MCF 10A (cell line): ENCODE data around the gene CYP2A6. TPM values are rescaled to one million over a fixed set of nuclear protein-coding genes. Genes with fewer than 3 reads are reported as not detected.
"Not testable (repeated sequence)": the region's sequence is repeated elsewhere in the genome, so short reads cannot be mapped to it uniquely, and the experiment has no call there.

Experiments
- BruUV-seq: library from RNA; stranded (reverse); fragments of 400-500 nt; replicated peaks from 2 replicates; lab custom pipeline; 2021; lab: Mats Ljungman, UMichigan
- CTCF ChIA-PET: fragments of 300-600 bp; sonication (Branson Sonifier 250); formaldehyde crosslinking; extraction: SDS; loops from one replicate; lab custom pipeline; 2021; ENCODE audit warnings: antibody characterized with exemption, inconsistent platforms; lab: Yijun Ruan, JAX
- POLR2A ChIA-PET: fragments of 300-600, 350-650 bp; sonication (Branson Sonifier 250); formaldehyde crosslinking; extraction: SDS; loops from one replicate; lab custom pipeline; 2020; ENCODE audit warnings: antibody characterized with exemption, inconsistent platforms; lab: Yijun Ruan, JAX
- DNase-seq: peaks from one replicate; pipeline ENCODE4 v3.0.0-alpha.2; 2018; ENCODE audit not compliant: unreplicated experiment
- H3K27ac Mint-ChIP-seq: one replicate; pipeline ENCODE4 v1.8.0; 2022; ENCODE audit warnings: mild to moderate bottlenecking, low read depth, mixed read lengths; ENCODE audit not compliant: unreplicated experiment
- H3K27me3 Mint-ChIP-seq: one replicate; pipeline ENCODE4 v1.8.0; 2022; ENCODE audit warnings: mixed read lengths; ENCODE audit not compliant: insufficient read depth, unreplicated experiment
- H3K36me3 Mint-ChIP-seq: one replicate; pipeline ENCODE4 v1.8.0; 2022; ENCODE audit warnings: mild to moderate bottlenecking, moderate library complexity, mixed read lengths; ENCODE audit not compliant: insufficient read depth, unreplicated experiment
- H3K4me1 Mint-ChIP-seq: one replicate; pipeline ENCODE4 v1.8.0; 2022; ENCODE audit warnings: mixed read lengths; ENCODE audit not compliant: insufficient read depth, unreplicated experiment
- H3K4me3 Mint-ChIP-seq: one replicate; pipeline ENCODE4 v1.8.0; 2022; ENCODE audit warnings: mild to moderate bottlenecking, moderate library complexity, mixed read lengths; ENCODE audit not compliant: unreplicated experiment
- H3K9me3 Mint-ChIP-seq: one replicate; pipeline ENCODE4 v1.8.0; 2022; ENCODE audit warnings: mixed read lengths; ENCODE audit not compliant: unreplicated experiment
- intact Hi-C: fragments of 100-400 bp; cut with micrococcal nuclease; formaldehyde crosslinking; loops from 2 replicates; pipeline ENCODE4 v1.14.1; 2022
- total RNA-seq: library from RNA; stranded (reverse); gene quantifications from 2 replicates; pipeline ENCODE4 v1.2.3, GENCODE V29; 2022
- TF ChIP-seq, protein P1 (sequence below): fragments of 200-600 bp; IDR thresholded peaks from one replicate; pipeline ENCODE4 v1.8.0; 2022; ENCODE audit warnings: antibody characterized with exemption, mild to moderate bottlenecking; ENCODE audit not compliant: unreplicated experiment

CYP2A6 gene
- total RNA-seq, 1 experiment from 2014 or later: not detected

DNA sequence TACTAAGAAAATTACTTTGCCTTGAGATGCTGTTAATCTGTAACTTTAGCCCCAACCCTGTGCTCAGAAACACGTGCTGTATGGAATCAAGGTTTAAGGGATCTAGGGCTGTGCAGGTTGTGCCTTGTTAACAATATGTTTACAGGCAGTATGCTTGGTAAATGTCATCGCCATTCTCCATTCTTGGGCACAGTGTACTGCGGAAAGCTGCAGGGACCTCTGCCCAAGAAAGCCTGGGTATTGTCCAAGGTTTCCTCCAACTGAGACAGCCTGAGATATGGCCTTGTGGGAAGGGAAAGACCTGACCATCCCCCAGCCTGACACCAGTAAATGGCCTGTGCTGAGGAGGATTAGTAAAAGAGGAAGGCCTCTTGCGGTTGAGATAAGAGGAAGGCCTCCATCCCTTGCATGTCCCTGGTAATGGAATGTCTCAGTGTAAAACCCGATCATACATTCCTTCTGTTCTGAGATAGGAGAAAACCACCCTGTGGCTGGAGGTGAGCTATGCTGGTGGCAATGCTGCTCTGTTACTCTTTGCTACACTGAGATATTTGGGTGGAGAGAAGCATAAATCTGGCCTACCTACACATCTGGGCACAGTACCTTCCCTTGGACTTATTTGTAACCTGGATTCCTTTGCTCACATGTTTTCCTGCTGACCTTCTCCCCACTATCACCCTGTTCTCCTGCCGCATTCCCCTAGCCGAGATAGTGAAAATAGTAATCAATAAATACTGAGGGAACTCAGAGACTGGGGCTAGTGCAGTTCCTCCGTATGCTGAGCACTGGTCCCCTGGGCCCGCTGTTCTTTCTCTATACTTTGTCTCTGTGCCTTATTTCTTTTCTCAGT is 27.3 kb downstream of the CYP2A6 start:
- BruUV-seq: not testable (repeated sequence)

DNA sequence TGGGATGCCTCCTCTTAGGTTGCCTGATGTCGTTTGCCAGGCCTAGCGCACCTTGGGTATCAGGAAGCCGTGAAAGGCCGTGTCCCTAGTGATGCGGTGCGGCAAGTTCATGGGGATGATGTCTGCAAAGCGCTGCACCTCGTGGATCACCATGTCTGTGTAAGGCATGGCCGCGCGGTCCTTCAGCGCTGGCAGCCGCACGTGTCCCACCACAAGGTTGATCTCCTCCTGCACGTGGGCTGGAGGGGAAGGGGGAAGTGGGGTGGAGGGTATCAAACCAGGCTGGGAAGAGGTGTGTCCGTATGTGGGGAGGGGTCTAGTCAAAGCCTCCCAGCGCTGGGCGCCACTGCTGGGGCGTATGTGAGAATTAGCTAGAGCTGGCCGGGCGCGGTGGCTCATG is 28.1 kb downstream of the CYP2A6 start:
- no peak for DNase-seq
- no peak overlapping the region for H3K27ac Mint-ChIP-seq
- intact Hi-C loops: no loop called here
- BruUV-seq: no TSS peak
- no peak overlapping the region for H3K4me3 Mint-ChIP-seq
- H3K27me3 Mint-ChIP-seq: no peaks in the 10 kb centered on the region
- peaks cover 11% of the 10 kb centered on the region for H3K36me3 Mint-ChIP-seq
- no peaks in the 10 kb centered on the region for H3K9me3 Mint-ChIP-seq
- H3K4me1 Mint-ChIP-seq: peaks cover 14% of the 10 kb centered on the region
- ChIA-PET POLR2A (no interaction called here), CTCF (no interaction called here)
- TF ChIP-seq, protein P1, sequence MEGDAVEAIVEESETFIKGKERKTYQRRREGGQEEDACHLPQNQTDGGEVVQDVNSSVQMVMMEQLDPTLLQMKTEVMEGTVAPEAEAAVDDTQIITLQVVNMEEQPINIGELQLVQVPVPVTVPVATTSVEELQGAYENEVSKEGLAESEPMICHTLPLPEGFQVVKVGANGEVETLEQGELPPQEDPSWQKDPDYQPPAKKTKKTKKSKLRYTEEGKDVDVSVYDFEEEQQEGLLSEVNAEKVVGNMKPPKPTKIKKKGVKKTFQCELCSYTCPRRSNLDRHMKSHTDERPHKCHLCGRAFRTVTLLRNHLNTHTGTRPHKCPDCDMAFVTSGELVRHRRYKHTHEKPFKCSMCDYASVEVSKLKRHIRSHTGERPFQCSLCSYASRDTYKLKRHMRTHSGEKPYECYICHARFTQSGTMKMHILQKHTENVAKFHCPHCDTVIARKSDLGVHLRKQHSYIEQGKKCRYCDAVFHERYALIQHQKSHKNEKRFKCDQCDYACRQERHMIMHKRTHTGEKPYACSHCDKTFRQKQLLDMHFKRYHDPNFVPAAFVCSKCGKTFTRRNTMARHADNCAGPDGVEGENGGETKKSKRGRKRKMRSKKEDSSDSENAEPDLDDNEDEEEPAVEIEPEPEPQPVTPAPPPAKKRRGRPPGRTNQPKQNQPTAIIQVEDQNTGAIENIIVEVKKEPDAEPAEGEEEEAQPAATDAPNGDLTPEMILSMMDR: no peak

More for the DNA sequence above, 27.3 kb downstream of the CYP2A6 start:
- Mint-ChIP-seq H3K4me1 (peaks cover 12% of the 10 kb centered on the region), H3K36me3 (peaks cover 17% of the 10 kb centered on the region)
- H3K9me3 Mint-ChIP-seq, H3K27ac Mint-ChIP-seq, intact Hi-C loops, POLR2A ChIA-PET, H3K4me3 Mint-ChIP-seq, H3K27me3 Mint-ChIP-seq, DNase-seq: not testable (repeated sequence)
- CTCF ChIA-PET: interaction anchor here (0.7 to 1.0 kb wide), 2 partner anchors 157 to 170 kb away, joined by 3 read pairs; no protein-coding TSS in a partner anchor

DNA sequence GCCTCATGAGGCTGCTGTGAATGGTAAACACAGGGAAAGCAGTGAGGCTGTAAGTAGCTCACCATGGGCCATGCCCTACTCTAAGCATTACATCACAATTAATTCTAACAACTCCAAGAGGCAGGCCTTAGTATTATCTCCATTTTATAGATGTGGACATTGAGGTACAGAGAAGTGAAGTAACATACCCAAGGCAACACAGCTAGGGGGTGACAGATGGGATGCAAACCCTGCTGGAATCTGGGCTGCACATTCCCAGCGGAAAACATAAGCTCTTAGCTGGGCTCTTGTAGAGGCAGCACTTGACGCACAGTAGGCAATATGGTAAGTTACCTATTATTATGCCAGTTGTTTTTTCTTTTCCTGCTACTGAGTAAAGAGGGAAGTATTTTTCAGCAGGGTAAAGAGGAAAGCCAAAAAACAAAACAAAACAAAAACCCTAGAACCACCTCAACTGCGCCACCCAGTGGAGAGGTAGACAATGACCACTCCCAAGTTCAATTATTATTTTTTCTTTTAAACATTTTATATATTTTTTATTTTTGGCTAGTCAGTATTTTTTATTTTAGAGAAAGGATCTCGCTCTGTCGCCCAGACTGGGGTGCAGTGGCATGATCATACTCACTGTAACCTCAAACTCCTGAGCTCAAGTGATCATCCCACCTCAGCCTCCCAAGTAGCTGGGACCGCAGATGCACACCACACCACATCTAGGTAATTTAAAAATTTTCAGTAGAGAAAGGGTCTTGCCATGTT is 30.6 kb downstream of the CYP2A6 start:
- H3K4me3 Mint-ChIP-seq, H3K27ac Mint-ChIP-seq, H3K9me3 Mint-ChIP-seq, BruUV-seq, H3K36me3 Mint-ChIP-seq: not testable (repeated sequence)
- ChIA-PET POLR2A (interaction anchor here (0.6 to 1.8 kb wide), 7 partner anchors 12 to 1528 kb away, joined by 3 to 5 read pairs (median 4); partner anchors contain the start of genes COQ8B and ITPKC), CTCF (interaction anchor here (0.6 to 2.5 kb wide), 25 partner anchors 8 to 773 kb away, joined by 3 to 17 read pairs (median 4); partner anchors contain the start of genes EGLN2 and RAB4B)
- TF ChIP-seq, protein P1: peak; percentile 65
- DNase-seq: peak; percentile 56
- Mint-ChIP-seq H3K4me1 (peaks cover 14% of the 10 kb centered on the region), H3K27me3 (peaks cover 19% of the 10 kb centered on the region)
- intact Hi-C loops: loop anchor here (1.0 kb wide), 1 partner anchor 157 kb away; no protein-coding TSS in a partner anchor

DNA sequence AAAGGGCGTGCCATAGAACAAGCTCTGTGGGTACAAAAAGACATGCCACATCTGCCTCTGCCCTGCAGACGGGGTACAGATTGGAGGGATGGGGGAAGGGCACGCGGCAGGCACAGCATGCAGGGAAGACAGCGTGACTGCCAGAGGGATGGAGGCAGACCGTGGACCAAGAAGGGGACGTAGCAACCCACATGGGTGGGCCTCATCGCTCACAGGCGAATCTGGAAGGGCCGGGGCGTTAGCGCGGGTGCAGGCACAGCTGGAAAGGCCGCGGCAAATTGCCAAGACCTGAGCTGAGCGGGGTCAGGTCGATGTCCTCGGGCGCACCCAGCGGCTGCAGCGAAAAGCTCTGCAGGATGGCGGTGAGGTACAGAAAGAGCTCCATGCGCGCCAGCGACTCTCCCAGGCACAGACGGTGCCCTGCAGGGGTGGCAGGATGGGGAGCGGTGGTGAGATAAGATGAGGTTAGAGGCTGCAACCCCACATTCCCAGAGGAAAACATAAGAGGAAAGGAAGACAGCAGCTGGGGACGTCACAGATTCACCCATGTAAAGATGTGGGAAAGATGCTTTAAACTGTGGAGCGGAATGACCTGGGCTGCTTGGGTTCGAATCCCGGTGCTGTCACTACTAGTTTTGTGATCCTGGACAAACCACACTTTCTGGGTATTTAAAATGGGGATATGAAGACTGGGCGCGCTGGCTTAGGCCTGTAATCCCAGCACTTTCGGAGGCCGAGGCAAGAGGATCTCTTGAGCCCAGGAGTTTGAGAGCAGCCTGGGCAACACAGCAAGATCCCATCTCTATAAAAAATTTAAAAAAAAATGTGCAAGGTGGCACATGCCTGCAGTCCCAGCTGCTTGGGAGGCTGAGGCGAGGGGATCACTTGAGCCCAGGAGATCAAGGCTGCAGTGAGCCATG is 31.5 kb downstream of the CYP2A6 start:
- DNase-seq: peak; percentile 37
- BruUV-seq, H3K27ac Mint-ChIP-seq, H3K9me3 Mint-ChIP-seq, H3K36me3 Mint-ChIP-seq: not testable (repeated sequence)
- CTCF ChIA-PET: interaction anchor here (0.6 to 2.5 kb wide), 14 partner anchors 9 to 639 kb away, joined by 3 to 17 read pairs (median 4); partner anchors contain the start of genes EGLN2 and RAB4B
- POLR2A ChIA-PET: interaction anchor here (0.6 to 1.8 kb wide), 6 partner anchors 11 to 156 kb away, joined by 3 to 5 read pairs (median 4); partner anchors contain the start of genes COQ8B and ITPKC
- Mint-ChIP-seq H3K27me3 (peaks cover 28% of the 10 kb centered on the region), H3K4me3 (peak overlapping the region; percentile 61), H3K4me1 (peaks cover 19% of the 10 kb centered on the region)
- TF ChIP-seq, protein P1: peak; percentile 29
- intact Hi-C loops: loop anchor here (1.0 kb wide), 1 partner anchor 156 kb away; no protein-coding TSS in a partner anchor
